Medulla oblongata (tissue), 1 donor: ENCODE results near the gene OSTC.

Source experiments
- DNase-seq: peaks from one replicate; pipeline ENCODE4 v3.0.0-alpha.2; 2015; ENCODE audit errors: extremely low spot score

The OSTC gene

GRCh38 chr4:108716340-108716739 lies 65.9 kb downstream of the OSTC start:
- DNase-seq = no peak

- no peak for DNase-seq
These were observed 67.0 kb downstream of the OSTC start for GRCh38 chr4:108717386-108717785.
